GM10248 (cell line): ENCODE measurements around the gene ZNF697.

Source experiments
- CTCF ChIA-PET: fragments of 300-600 bp; sonication (Branson Sonifier 250); formaldehyde crosslinking; extraction: SDS; loops from one replicate; lab custom pipeline; 2021; ENCODE audit warnings: antibody characterized with exemption; lab: Yijun Ruan, JAX
- POLR2A ChIA-PET: fragments of 350-650 bp; sonication (Branson Sonifier 250); formaldehyde crosslinking; extraction: SDS; loops from one replicate; lab custom pipeline; 2020; ENCODE audit warnings: antibody characterized with exemption; lab: Yijun Ruan, JAX
- DNase-seq: peaks from one replicate; pipeline ENCODE4 v3.0.0; 2012; ENCODE audit errors: extremely low spot score
- CTCF ChIP-seq: IDR thresholded peaks from 2 replicates; pipeline ENCODE4 v1.5.1; 2012; ENCODE audit warnings: mild to moderate bottlenecking, low read depth; ENCODE audit errors: extremely low read depth, missing control alignments, control extremely low read depth

ZNF697 gene

GRCh38 chr1:119686661-119687060 lies 38.6 kb upstream of the ZNF697 start:
- CTCF ChIA-PET: interaction anchor here (0.7 to 4.0 kb wide), 4 partner anchors 9 to 75 kb away, joined by 3 to 42 read pairs (median 4); no protein-coding TSS in a partner anchor
- TF ChIP-seq CTCF: no peak
- no peak for DNase-seq
- POLR2A ChIA-PET: no interaction called here

GRCh38 chr1:119683893-119684292 lies 35.8 kb upstream of the ZNF697 start:
- TF ChIP-seq CTCF: no peak
- CTCF ChIA-PET: interaction anchor here (1.0 to 2.1 kb wide), 3 partner anchors 9 to 72 kb away, joined by 3 to 19 read pairs (median 5); no protein-coding TSS in a partner anchor
- DNase-seq: no peak
- POLR2A ChIA-PET: no interaction called here

- ChIA-PET POLR2A (no interaction called here), CTCF (interaction anchor here (1.4 kb wide), 1 partner anchor 71 kb away, joined by 3 read pairs; no protein-coding TSS in a partner anchor)
Measured at GRCh38 chr1:119682141-119682540, 34.1 kb upstream of the ZNF697 start.

GRCh38 chr1:119681560-119681959 lies 33.5 kb upstream of the ZNF697 start:
- POLR2A ChIA-PET: no interaction called here
- TF ChIP-seq CTCF: no peak
- no peak for DNase-seq
- CTCF ChIA-PET: interaction anchor here (1.4 kb wide), 1 partner anchor 70 kb away, joined by 3 read pairs; no protein-coding TSS in a partner anchor

More at GRCh38 chr1:119682141-119682540, 34.1 kb upstream of the ZNF697 start:
- no peak for TF ChIP-seq CTCF
- no peak for DNase-seq

- POLR2A ChIA-PET: no interaction called here
Measured at GRCh38 chr1:119680723-119681122, 32.7 kb upstream of the ZNF697 start.

GRCh38 chr1:119680193-119680592 lies 32.1 kb upstream of the ZNF697 start:
- POLR2A ChIA-PET: no interaction called here
- CTCF ChIA-PET: interaction anchor here (0.8 to 34.6 kb wide), 4 partner anchors 9 to 63 kb away, joined by 3 to 1134 read pairs (median 192); partner anchors contain the start of gene ZNF697
- TF ChIP-seq CTCF: no peak
- no peak for DNase-seq

More at GRCh38 chr1:119680723-119681122, 32.7 kb upstream of the ZNF697 start:
- TF ChIP-seq CTCF: no peak
- CTCF ChIA-PET: interaction anchor here (11.9 to 34.6 kb wide), 2 partner anchors 25 to 60 kb away, joined by 380 to 1134 read pairs; partner anchors contain the start of gene ZNF697
- no peak for DNase-seq
